Measurements from ENCODE around the gene IGF2BP2.

Gene IGF2BP2

DNA sequence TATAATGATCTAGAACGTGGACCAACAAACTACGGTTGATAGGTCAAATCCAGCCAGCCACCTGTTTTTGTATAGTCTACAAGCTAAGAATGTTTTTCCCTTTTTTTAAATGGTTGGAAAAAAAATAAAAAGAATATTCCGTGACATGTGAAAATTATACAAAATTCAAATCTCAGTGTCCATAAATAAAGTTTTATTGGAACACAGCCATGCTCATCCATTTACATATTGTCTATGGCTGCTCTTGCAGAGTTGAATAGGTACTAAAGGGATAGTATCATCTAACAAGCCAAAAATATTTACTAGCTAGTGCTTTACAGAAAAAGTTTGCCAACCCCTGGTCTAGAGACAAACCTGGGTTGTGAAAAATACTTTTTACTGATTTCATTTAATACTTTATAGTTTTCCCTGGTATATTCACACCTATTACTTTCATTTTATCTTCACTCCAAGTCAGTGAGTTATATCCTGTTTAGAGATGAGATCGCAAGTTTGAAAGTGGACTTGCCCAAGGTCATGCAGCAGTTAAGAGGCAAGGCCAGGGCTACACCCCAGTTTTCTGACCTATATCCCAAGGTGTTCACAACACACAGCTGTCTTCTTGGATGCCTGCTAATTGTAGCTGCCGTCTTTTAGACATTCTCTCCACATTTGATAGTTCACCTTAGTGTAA is 58.4 kb downstream of the IGF2BP2 start:
- TF ChIP-seq NFIC (IDR thresholded peaks at IDR 0.05), result no peak
- TF ChIP-seq, protein P1, sequence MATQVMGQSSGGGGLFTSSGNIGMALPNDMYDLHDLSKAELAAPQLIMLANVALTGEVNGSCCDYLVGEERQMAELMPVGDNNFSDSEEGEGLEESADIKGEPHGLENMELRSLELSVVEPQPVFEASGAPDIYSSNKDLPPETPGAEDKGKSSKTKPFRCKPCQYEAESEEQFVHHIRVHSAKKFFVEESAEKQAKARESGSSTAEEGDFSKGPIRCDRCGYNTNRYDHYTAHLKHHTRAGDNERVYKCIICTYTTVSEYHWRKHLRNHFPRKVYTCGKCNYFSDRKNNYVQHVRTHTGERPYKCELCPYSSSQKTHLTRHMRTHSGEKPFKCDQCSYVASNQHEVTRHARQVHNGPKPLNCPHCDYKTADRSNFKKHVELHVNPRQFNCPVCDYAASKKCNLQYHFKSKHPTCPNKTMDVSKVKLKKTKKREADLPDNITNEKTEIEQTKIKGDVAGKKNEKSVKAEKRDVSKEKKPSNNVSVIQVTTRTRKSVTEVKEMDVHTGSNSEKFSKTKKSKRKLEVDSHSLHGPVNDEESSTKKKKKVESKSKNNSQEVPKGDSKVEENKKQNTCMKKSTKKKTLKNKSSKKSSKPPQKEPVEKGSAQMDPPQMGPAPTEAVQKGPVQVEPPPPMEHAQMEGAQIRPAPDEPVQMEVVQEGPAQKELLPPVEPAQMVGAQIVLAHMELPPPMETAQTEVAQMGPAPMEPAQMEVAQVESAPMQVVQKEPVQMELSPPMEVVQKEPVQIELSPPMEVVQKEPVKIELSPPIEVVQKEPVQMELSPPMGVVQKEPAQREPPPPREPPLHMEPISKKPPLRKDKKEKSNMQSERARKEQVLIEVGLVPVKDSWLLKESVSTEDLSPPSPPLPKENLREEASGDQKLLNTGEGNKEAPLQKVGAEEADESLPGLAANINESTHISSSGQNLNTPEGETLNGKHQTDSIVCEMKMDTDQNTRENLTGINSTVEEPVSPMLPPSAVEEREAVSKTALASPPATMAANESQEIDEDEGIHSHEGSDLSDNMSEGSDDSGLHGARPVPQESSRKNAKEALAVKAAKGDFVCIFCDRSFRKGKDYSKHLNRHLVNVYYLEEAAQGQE (IDR thresholded peaks at IDR 0.05; ENCODE audit: low read depth), result no peak

DNA sequence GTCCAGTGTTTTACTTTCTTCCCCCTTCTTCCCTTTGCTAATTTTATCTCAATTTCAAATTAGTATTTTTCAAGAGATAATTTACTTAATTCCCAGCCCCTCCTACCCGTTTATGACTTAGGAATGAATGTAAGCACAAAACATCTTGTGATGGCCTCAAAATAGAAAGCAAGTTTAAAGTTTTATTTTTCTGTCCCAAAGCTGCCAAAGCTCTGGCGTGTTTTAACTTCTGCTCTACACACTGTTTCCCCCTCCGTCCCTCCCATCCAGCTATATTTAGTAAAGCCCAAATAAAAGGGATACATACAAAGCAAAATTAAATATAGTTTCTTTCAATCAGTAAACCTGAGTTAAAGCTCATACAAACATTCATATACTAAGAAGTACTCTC is 59.9 kb downstream of the IGF2BP2 start:
- no peak for TF ChIP-seq TEAD4 (IDR thresholded peaks at IDR 0.05)
- TF ChIP-seq EP300 (IDR thresholded peaks at IDR 0.05; ENCODE audit: borderline replicate concordance), result no peak
- TF ChIP-seq EGR1 (IDR thresholded peaks at IDR 0.05), result no peak
- TF ChIP-seq TAF1 (IDR thresholded peaks at IDR 0.05; ENCODE audit: low read depth), result no peak
- TF ChIP-seq, protein P2, sequence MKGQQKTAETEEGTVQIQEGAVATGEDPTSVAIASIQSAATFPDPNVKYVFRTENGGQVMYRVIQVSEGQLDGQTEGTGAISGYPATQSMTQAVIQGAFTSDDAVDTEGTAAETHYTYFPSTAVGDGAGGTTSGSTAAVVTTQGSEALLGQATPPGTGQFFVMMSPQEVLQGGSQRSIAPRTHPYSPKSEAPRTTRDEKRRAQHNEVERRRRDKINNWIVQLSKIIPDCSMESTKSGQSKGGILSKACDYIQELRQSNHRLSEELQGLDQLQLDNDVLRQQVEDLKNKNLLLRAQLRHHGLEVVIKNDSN (IDR thresholded peaks at IDR 0.05), result no peak
- TF ChIP-seq CREB1 (IDR thresholded peaks at IDR 0.05; ENCODE audit: low read depth), result no peak
- no peak for TF ChIP-seq NFIC (IDR thresholded peaks at IDR 0.05)
- TF ChIP-seq, protein P1 (IDR thresholded peaks at IDR 0.05; ENCODE audit: low read depth), result no peak
- no peak for TF ChIP-seq TCF12 (IDR thresholded peaks at IDR 0.05; ENCODE audit: low read depth)
- no peak for TF ChIP-seq YY1 (IDR thresholded peaks at IDR 0.05; ENCODE audit: low read depth)
- TF ChIP-seq RAD21 (IDR thresholded peaks at IDR 0.05; ENCODE audit: low read depth), result no peak
- TF ChIP-seq FOXM1 (IDR thresholded peaks at IDR 0.05; ENCODE audit: borderline replicate concordance, low read depth), result no peak
- no peak for TF ChIP-seq ZBTB7A (IDR thresholded peaks at IDR 0.05; ENCODE audit: low read depth)
- TF ChIP-seq, protein P3, sequence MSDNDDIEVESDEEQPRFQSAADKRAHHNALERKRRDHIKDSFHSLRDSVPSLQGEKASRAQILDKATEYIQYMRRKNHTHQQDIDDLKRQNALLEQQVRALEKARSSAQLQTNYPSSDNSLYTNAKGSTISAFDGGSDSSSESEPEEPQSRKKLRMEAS (IDR thresholded peaks at IDR 0.05), result no peak
- no peak for TF ChIP-seq CEBPB (IDR thresholded peaks at IDR 0.05)

DNA sequence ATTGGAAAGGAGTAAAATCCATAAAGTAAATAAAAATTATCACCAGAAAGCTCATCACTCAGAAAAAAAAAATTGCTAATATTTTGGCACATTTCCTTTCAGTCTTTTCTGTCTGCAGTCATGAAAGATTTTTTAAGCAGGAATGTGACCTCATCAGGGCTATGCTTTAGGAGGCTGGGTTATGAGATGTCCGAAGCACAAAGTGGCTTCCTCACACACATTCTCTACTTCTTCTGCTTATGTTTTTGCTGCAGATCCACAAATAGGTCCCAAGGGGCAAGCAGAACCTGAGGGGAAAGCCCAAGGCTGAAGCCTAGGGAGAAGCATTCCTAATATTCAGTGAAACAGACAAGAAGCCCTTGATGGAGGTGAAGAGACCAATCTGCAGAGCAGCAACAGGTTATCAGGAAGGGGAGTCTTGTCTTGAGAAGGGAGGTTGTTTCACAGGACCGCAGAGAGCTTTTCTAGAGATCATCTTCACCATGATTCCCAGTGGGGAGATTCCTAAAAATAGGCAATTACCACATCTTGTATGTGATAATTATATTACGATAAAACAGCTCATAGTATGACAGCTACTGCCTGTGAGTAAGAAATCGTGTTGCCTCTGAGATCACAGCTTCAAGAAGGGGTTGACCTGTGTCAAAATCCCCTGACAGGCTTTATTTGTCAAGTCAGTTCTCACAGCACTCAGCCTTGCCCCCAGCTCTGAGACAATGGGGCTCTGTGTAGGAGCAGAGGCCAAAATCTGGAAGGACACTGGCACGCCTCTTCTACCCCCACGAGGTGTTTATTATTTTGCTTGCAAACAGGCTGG is 60.5 kb downstream of the IGF2BP2 start:
- TF ChIP-seq TCF12 (IDR thresholded peaks at IDR 0.05; ENCODE audit: low read depth), result no peak
- TF ChIP-seq TAF1 (IDR thresholded peaks at IDR 0.05; ENCODE audit: low read depth), result no peak
- TF ChIP-seq, protein P1 (IDR thresholded peaks at IDR 0.05; ENCODE audit: low read depth), result no peak
- no peak for TF ChIP-seq FOXM1 (IDR thresholded peaks at IDR 0.05; ENCODE audit: borderline replicate concordance, low read depth)
- TF ChIP-seq ZBTB7A (IDR thresholded peaks at IDR 0.05; ENCODE audit: low read depth), result no peak
- no peak for TF ChIP-seq YY1 (IDR thresholded peaks at IDR 0.05; ENCODE audit: low read depth)
- TF ChIP-seq TEAD4 (IDR thresholded peaks at IDR 0.05), result no peak
- TF ChIP-seq, protein P3 (IDR thresholded peaks at IDR 0.05), result no peak
- TF ChIP-seq NFIC (IDR thresholded peaks at IDR 0.05), result no peak
- no peak for TF ChIP-seq CEBPB (IDR thresholded peaks at IDR 0.05)
- TF ChIP-seq, protein P2 (IDR thresholded peaks at IDR 0.05), result no peak
- no peak for TF ChIP-seq RAD21 (IDR thresholded peaks at IDR 0.05; ENCODE audit: low read depth)
- TF ChIP-seq EGR1 (IDR thresholded peaks at IDR 0.05), result no peak
- no peak for TF ChIP-seq CREB1 (IDR thresholded peaks at IDR 0.05; ENCODE audit: low read depth)
- TF ChIP-seq EP300 (IDR thresholded peaks at IDR 0.05; ENCODE audit: borderline replicate concordance), result no peak

Data from Ishikawa (cell line).